HG02943 (cell line): ENCODE measurements around the gene CINP.
"Not testable (repeated sequence)": the region's sequence is repeated elsewhere in the genome, so short reads cannot be mapped to it uniquely, and the experiment has no call there.

ENCODE experiments used
- ATAC-seq: cut with Tn5 transposase; IDR thresholded peaks from one replicate; pipeline ENCODE4 v1.9.1; 2021; ENCODE audit warnings: mild to moderate bottlenecking, low read depth, moderate library complexity; ENCODE audit not compliant: unreplicated experiment

Gene CINP

DNA sequence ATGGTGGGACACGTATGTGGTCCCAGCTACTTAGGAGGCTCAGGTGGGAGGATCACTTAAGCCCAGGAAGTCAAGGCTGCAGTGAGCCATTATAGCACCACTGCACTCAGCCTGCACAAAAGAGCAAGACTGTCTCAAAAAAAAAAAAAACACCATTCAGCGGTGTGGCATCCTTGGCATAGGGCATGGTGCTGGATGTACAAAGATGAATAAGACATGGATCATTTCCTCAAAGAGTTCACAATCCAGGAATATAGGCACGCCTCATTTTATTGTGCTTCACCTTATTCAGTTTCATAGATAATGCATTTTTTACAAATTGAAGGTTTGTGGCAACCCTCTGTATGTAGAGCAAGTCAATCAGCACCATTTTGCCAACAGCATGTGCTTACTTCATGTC, 6.4 kb downstream of the CINP start:
- ATAC-seq: no peak

DNA sequence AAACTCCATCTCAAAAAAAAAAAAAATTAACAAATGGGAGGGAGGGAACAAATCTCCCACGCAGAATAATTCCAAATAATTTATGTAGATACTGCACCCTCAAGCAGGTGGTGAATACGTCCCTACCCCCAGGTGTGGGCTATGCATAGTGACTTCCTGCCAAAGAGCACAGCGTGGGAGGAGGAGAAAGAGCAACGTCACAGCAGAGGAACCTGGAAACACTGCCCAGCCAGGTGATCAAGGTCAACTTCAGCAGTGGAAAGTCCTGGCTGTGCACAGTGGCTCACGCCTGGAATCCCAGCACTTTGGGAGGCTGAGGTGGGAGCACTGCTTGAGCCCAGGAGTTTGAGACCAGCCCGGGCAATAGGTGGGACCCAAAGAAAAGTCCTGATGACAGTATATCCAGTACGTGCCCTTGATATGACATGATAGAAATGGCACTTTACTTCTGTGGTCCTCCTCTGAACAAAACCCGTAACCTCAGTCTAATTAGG, 9.5 kb downstream of the CINP start:
- no peak for ATAC-seq

DNA sequence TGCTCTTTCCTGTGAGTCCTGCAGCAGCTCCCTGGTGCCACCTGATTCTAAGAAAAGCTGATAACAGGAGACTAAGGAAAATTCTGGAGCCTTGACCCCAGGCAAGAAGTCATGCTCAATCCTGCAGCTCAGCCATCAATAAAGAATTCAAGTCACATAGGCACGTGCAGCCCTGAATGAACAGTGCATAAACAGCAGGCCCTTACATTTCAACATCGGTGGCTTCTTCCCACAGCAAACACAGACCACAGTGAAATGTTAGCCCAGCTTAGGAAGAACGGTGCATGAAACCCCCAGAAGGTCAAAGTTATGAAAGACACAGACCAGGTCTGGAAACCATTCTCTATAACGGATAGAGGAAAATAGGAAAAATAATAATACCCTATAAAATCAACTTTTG, 10.5 kb downstream of the CINP start:
- ATAC-seq: no peak

DNA sequence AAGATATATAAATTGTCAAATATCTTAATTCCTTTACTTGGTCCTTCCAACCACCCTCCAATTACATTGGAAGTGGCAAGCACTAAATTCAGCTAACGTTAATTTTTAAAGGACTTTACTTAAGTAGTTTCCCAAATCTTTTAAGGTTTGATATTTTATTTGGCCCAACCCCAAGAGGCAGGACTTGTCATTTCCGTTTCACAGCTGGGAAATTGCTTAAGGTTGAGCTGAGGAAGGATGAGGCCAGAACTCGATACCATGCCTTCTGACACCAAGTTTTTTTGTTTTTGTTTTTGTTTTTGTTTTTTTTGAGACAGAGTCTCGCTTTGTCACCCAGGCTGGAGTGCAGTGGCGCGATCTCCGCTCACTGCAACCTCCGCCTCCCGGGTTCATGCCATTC, 11.1 kb downstream of the CINP start:
- ATAC-seq: not testable (repeated sequence)

DNA sequence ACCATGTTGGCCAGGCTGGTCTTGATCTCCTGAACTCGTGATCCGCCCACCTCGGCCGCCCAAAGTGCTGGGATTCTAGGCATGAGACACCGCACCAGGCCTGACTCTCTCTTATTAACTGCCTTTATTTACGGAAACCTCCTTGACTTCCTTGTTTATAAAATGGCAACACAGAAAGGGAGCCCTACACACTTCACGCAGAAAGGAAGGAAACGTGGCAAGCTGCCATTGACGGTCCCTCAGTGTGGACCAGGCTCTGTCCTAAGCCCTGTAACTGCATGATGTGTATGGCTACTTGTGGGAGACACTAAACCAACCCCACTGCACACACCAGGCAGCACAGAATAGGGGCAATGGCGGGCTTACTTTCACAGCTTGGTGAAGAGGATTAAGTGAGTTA, 11.7 kb downstream of the CINP start:
- ATAC-seq: no peak

DNA sequence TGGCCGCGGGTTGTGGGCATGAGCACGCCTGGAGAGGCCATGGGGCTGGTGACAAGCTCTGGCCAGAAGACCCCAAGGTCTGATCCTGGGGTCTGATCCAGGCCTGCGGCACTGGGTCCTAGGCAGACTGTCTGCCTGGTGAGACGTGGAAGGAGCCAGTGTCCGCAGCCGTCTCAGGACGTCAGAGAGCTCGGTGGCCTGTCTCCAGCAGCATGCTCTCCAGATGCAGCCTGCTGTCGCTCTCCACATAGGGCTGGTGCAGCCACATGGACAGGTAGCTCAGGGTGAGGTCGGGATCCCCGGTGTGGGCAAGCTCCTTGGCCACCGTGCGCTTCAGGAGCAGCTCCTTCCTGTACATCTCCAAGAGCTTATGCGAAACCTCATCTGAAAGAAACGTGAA, 14.3 kb downstream of the CINP start:
- ATAC-seq: no peak

DNA sequence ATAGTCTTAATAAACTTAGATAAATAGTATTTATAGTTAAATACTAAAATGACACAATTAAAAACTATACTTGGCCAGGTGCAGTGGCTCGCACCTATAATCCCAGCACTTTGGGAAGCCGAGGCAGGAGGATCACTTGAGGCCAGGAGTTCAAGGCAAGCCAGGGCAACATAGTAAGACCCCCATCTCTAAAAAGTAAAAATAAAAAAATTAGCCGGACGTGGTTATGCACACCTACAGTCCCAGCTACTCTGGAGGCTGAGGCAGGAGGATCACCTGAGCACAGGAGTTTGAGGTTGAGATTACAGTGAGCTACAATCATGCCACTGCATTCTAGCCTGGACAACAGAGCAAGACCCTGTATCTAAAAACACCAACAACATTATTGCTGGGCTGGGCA, 16.0 kb downstream of the CINP start:
- no peak for ATAC-seq

DNA sequence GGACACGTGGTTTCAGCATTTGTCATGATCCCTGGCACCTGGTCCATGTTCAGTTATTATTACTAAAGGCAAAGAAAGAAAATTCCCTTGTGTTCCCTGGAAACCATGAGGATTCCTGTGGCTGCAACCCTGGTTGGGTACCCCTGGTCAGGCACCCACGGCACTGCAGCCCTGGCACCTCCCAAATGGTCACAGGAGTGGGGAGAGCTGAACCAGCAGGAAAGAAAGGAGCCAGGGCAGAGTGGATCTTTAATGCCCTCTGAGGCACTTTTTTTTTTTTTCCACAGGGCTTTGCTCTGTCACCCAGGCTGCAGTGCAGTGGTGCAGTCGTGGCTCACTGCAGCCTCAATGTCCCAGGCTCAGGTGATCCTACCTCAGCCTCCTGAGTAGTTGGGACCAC, 17.5 kb downstream of the CINP start:
- no peak for ATAC-seq

DNA sequence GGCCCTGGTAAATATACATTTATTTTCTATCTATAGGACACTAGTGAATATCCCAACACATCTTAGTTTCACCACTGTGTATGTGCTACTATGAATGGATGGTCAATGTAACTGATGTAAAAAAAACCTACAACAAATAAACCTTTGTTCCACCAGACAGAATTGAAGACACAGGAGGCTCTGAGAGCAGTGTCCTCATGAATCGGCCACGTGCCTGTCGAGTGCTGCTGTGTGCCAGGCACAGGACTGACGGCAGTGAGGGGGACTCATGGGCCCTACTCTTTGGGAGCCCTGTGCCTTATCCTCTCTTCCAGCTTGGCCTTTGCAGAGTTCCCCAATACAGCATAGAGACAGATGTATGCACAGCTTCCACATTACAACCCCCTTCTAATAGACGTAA, 18.2 kb downstream of the CINP start:
- ATAC-seq: no peak

DNA sequence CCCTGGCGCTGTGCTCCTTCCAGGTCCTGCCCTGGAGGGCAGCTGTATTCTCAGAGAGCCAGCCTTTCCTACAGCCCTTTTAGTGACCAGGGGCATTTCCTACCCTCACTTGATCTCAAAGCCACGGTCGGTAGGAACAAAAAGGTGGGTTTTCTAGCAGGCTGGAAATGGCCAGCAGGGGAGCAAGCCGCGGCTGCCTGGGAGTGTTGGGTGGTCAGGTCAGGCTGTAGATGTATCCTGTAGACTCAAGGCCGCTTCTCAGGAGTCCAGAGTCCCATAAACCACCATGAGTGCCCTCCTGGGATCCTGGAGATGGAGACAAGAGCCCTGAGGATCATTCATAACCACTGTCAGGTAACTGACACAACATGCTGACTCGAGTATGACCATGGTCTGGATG, 18.6 kb downstream of the CINP start:
- no peak for ATAC-seq

DNA sequence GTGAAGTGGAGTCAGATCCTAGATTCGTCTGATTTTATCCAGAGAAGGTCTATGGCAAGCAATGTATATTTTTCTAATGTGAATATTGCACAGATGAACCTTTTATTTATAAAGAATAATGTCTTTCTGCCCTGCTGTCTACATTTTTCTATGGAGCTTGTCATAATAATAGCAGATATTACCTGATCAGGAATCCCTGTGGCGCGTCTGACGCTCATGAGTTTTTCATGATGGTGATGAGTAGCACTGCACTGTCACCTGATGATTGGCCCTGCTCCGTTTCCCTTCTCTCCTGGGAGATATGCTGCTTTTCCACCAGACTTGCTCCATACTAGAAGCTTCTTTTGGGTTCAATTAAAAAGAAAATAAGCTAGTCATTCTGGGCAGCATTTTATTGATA, 20.5 kb downstream of the CINP start:
- no peak for ATAC-seq

DNA sequence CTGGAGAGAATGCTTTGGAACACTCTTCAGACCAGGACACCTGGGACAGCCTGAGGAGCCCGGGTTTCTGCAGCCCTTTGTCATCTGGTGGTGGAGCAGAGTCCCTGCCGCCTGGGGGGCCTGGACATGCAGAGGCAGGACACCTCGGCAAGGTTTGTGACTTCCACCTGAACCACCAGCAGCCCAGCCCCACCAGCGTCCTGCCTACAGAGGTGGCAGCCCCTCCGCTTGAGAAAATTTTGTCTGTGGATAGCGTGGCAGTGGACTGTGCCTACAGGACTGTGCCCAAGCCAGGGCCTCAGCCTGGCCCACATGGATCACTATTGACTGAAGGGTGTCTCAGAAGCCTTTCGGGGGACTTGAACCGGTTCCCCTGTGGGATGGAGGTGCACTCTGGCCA, 21.1 kb downstream of the CINP start:
- ATAC-seq: no peak

DNA sequence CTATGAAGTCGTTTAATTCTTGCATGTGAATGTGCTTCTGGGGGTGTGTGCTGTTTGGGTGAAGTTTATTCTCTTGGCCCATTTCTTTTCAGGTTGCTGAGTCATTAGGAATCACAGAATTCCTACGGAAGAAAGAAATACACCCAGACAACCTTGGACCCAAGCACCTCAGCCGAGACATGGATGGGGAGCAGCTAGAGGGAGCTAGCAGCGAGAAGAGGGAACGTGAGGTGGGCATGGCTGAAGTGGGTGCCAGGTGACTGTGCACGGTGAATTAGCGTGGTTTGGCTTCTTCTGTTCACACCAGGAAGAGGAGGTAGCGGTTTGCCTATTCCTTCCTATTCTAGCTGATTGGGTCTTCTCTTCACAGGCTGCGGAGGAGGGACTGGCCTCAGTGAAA, 24.0 kb downstream of the CINP start:
- no peak for ATAC-seq

DNA sequence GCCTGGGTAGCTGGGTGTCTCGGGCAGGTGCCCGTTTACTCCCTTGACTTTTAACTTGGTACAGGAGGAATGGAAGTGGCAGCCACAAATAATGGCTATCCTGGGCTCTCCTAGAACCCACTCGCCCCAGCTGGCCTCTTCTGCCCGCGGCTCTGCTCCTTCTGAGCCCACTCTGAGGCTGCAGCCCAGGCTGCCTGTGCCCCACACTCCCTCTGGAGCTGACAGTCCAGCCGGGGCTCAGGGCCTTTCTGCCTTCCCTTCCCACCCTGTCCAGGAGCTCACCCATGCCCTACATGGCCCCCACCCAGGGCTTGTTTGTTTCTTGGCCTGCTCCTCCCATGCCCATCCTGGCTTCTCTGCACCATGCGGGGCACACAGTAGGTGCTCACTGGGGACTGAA, 27.5 kb downstream of the CINP start:
- no peak for ATAC-seq

DNA sequence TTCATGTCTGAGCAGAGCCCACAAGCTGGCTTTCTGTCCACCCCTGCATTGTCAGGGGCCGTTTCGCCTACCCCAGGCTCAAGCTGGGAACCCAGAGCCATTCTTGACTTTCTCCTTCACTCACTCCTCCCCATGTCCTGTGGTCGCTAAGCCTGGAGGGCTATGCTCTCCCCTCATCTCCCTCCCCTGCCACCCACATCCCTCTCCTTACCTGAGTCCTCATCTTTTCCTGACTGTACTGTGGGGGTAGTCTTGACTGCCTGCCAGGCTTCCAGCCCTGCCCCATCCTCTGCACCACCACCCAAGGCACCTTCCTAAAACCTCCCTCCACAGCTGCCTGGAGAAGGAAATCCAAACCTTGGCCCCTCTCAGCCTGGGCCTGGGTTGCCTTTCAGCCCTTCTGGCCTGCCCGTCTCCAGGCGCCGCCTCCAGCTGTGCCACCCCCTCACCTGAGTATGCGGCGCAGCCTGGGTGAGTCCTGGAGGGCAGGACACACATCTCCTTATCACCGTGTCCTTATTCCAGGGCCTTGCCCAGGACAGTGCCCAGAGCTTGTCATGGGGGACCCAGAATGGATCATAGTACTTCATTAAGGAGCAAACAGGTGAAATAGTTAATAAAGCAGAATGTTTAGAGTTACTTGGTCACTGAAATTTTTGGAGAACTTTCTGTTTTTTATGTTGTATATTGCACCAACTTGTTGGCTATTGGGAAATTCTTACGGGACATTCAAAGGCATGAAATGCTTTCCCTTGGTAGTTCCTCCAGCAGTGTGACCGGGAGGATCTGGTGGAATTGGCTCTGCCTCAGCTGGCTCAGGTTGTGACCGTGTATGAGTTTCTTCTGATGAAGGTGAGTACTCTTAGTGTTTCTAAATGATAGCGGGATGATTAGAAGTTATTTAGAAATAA, 28.6 kb downstream of the CINP start:
- ATAC-seq: no peak

DNA sequence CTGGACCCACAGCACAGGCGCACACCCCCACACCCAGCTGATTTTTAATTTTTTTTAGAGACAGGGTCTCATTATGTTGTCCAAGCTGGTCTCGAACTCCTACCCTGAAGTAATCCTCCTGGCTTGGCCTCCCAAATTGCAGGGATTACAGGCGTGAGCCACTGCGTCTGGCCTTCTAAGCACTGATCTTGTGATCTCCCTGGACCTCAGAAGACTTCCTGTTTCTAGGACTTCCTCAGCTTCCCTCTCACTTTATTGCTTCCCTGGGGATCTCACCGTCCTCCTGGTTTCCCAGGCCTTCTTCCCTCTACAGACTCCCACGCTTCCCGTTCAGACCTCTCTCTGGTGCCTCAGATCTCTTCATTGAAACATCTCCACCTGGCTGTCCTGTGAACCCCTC, 29.3 kb downstream of the CINP start:
- ATAC-seq: no peak

DNA sequence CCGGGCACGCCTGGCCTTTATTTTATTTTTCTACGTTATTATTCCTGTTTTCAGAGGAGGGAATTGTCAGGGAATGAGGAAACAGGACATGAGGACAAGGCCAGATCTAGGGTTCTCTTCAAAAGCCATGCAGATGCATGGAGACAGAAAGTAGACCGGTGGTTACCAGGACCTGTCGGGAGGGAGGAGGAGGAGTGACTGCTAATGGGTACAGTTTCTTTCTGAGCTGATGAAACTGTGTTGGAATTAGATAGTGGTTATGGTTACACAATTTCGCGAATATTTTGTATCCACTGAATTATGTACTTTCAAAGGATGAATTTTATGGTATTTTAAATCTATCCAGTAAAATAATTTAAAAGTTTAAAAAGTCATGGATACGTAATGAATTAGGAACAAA, 31.9 kb downstream of the CINP start:
- ATAC-seq: no peak

DNA sequence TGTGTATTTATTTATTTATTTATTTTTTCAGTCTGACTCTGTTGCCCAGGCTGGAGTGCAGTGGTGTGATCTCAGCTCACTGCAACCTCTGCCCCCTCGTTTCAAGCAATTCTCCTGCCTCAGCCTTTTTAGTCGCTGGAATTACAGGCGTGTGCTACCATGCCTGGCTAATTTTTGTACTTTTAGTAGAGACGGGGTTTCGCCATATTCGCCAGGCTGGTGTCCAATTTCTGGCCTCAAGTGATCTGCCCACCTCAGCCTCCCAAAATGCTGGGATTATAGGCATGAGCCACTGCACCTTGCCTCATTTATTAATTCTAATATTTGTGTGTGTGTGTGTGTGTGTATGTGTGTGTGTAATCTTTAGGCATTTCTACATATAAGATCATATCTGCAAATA, 33.3 kb downstream of the CINP start:
- not testable (repeated sequence) for ATAC-seq

DNA sequence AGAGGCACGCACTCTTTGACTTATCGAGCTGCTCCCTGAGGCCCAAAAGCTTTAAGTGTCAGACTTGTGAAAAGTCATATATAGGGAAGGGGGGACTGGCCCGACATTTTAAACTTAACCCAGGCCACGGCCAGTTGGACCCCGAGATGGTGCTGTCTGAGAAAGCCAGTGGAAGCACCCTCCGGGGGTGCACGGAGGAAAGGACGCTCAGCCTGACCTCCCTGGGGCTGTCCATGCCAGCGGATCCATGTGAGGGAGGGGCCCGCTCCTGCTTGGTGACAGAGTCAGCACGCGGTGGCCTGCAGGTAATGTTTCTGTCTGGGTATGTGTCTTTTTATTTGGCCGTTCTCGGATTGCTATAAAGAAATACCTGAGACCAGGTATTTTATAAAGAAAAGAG, 36.1 kb downstream of the CINP start:
- ATAC-seq: no peak

DNA sequence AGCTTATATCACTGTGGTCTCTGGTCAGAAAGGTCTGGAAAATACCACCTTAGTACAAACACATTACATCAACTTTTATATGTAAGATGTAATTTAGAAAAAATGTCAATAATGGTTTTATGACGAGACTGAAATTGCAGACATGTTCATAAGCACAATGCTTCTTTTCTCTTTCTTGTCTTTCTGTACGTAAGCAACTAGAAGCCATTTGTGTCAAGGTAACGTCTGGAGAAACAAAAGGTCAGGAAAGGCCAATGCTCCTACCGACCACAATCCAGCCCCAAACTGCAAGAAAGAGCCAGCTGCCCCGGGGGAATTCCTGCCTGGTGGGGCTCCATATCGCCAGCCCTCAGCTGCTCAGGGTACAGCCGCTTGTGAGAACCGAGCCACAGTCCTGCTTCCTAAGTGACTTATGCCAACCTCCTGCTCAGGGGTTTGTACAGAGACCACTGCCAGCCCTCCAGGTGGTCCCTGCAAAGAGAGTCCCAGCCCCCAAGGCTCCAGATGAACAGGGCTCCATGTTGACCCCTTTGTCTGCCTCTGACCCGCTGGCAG, 36.8 kb downstream of the CINP start:
- no peak for ATAC-seq

DNA sequence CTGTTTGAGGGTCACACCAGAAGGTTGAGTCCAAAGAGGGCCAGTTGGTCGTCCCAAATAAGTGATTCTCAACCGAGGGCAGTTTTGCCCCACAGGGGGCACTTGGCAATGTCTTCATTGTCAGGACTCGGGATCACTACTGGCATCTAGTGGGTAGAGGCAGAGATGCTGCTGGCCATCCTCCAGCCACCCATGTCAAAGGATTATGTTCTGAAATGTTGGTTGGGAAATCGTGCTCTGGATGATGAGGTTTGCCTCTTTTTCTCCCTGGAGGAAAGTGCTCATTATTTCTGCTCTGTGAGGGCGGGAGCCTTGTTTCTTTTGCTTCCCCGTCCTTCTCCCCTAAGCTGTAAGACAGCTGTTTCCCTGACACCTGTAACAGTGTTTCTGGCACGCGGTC, 39.6 kb downstream of the CINP start:
- ATAC-seq: no peak
